Activated naive CD8-positive, alpha-beta T cell treated with anti-CD3 and anti-CD28 coated beads, Interleukin-2, amount 50 U/mL, for 16 hours (primary cell): ENCODE data around the gene MRPL39.

Experiments
- DNase-seq: peaks from one replicate; pipeline ENCODE4 v3.0.0-alpha.2; 2020; ENCODE audit warnings: low read depth, low spot score

The MRPL39 gene

GRCh38 chr21:25614441-25614840 is 7.2 kb upstream of the MRPL39 start:
- no peak for DNase-seq

GRCh38 chr21:25608044-25608737 is 910 bp upstream of the MRPL39 start:
- DNase-seq, result peak; percentile 54

- no peak for DNase-seq
Observed at GRCh38 chr21:25589887-25590286, 17.4 kb downstream of the MRPL39 start.

- DNase-seq, result no peak
Observed at GRCh38 chr21:25586791-25587190, 20.5 kb downstream of the MRPL39 start.

- DNase-seq, result no peak
Observed at GRCh38 chr21:25586326-25586725, 21.0 kb downstream of the MRPL39 start.

- no peak for DNase-seq
Observed at GRCh38 chr21:25584833-25585676, 22.2 kb downstream of the MRPL39 start.

- DNase-seq, result no peak
Observed at GRCh38 chr21:25583370-25584130, 23.7 kb downstream of the MRPL39 start.

- DNase-seq, result no peak
Observed at GRCh38 chr21:25582888-25583287, 24.4 kb downstream of the MRPL39 start.

- no peak for DNase-seq
Observed at GRCh38 chr21:25582164-25582790, 25.0 kb downstream of the MRPL39 start.

GRCh38 chr21:25581582-25581981 is 25.7 kb downstream of the MRPL39 start:
- no peak for DNase-seq

- no peak for DNase-seq
Observed at GRCh38 chr21:25580912-25581260, 26.4 kb downstream of the MRPL39 start.

GRCh38 chr21:25579226-25580013 is 27.9 kb downstream of the MRPL39 start:
- DNase-seq, result no peak

GRCh38 chr21:25578056-25578961 is 29.0 kb downstream of the MRPL39 start:
- no peak for DNase-seq

- DNase-seq, result no peak
Observed at GRCh38 chr21:25577424-25578055, 29.7 kb downstream of the MRPL39 start.

- peak; percentile 64 for DNase-seq
Observed at GRCh38 chr21:25573409-25574206, 33.7 kb downstream of the MRPL39 start.

- no peak for DNase-seq
Observed at GRCh38 chr21:25572861-25573310, 34.4 kb downstream of the MRPL39 start.

GRCh38 chr21:25571726-25572121 is 35.6 kb downstream of the MRPL39 start:
- DNase-seq, result no peak

- DNase-seq, result no peak
Observed at GRCh38 chr21:25569711-25570110, 37.6 kb downstream of the MRPL39 start.

GRCh38 chr21:25569084-25569483 is 38.2 kb downstream of the MRPL39 start:
- no peak for DNase-seq
